ENCODE results near the gene ALKBH4.
"Not testable (repeated sequence)": the region's sequence is repeated elsewhere in the genome, so short reads cannot be mapped to it uniquely, and the experiment has no call there.

DNA sequence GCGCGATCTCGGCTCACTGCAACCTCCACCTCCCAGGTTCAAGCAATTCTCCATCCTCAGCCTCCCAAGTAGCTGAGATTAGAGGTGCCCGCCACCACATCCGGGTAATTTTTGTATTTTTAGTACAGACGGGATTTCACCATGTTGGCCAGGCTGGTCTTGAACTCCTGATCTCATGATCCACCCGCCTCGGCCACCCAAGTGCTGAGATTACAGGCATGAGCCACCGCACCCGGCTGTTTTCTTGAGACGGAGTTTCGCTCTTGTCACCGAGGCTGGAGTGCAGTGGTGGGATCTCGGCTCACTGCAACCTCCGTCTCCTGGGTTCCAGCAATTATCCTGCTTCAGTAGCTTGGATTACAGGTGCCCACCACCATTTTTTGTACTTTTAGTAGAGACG, 33.7 kb upstream of the ALKBH4 start:
- TF ChIP-seq, protein P1, sequence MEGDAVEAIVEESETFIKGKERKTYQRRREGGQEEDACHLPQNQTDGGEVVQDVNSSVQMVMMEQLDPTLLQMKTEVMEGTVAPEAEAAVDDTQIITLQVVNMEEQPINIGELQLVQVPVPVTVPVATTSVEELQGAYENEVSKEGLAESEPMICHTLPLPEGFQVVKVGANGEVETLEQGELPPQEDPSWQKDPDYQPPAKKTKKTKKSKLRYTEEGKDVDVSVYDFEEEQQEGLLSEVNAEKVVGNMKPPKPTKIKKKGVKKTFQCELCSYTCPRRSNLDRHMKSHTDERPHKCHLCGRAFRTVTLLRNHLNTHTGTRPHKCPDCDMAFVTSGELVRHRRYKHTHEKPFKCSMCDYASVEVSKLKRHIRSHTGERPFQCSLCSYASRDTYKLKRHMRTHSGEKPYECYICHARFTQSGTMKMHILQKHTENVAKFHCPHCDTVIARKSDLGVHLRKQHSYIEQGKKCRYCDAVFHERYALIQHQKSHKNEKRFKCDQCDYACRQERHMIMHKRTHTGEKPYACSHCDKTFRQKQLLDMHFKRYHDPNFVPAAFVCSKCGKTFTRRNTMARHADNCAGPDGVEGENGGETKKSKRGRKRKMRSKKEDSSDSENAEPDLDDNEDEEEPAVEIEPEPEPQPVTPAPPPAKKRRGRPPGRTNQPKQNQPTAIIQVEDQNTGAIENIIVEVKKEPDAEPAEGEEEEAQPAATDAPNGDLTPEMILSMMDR (optimal IDR thresholded peaks at IDR 0.05 in 1 of 3, IDR thresholded peaks at IDR 0.05 in 1 of 3, conservative IDR thresholded peaks at IDR 0.05 in 1 of 3; ENCODE audit: extremely low read depth in 1 of 3, insufficient read depth in 2 of 3, low read length in 3 of 3), result not testable (repeated sequence)
- not testable (repeated sequence) for TF ChIP-seq EZH2 (IDR thresholded peaks at IDR 0.05; ENCODE audit: low read length)
